NCI-H226 (cell line): Measurements from ENCODE around the gene S100A1.

ENCODE experiments used
- DNase-seq: peaks from one replicate; pipeline ENCODE4 v3.0.0-alpha.2; 2015

S100A1 gene

GRCh38 chr1:153610811-153611301 is 17.4 kb upstream of the S100A1 start:
- DNase-seq: peak; percentile 78

GRCh38 chr1:153611356-153611755 is 16.9 kb upstream of the S100A1 start:
- DNase-seq: no peak

- DNase-seq: peak; percentile 12
Observed at GRCh38 chr1:153612111-153612754, 16.0 kb upstream of the S100A1 start.

- peak; percentile 91 for DNase-seq
Observed at GRCh38 chr1:153612755-153613331, 15.4 kb upstream of the S100A1 start, which contains the start of gene S100A16. S100A16 (minus strand) TSS chr1:153613137; CDS start chr1:153608151, 4,986 bp downstream.

- DNase-seq: no peak
Observed at GRCh38 chr1:153613406-153613805, 14.8 kb upstream of the S100A1 start.

GRCh38 chr1:153614189-153614900 is 13.9 kb upstream of the S100A1 start:
- no peak for DNase-seq

GRCh38 chr1:153614906-153615305 is 13.3 kb upstream of the S100A1 start:
- no peak for DNase-seq

- no peak for DNase-seq
Observed at GRCh38 chr1:153615406-153615805, 12.8 kb upstream of the S100A1 start.

- DNase-seq: no peak
Observed at GRCh38 chr1:153616144-153616916, 11.9 kb upstream of the S100A1 start, which contains the start of gene S100A14. S100A14 (minus strand) TSS chr1:153616325; CDS start chr1:153615858, 467 bp downstream.

- no peak for DNase-seq
Observed at GRCh38 chr1:153616917-153617311, 11.3 kb upstream of the S100A1 start.

- no peak for DNase-seq
Observed at GRCh38 chr1:153617663-153618062, 10.6 kb upstream of the S100A1 start.

- DNase-seq: no peak
Observed at GRCh38 chr1:153619171-153619570, 9.1 kb upstream of the S100A1 start.

- DNase-seq: no peak
Observed at GRCh38 chr1:153623101-153623500, 5.1 kb upstream of the S100A1 start.

GRCh38 chr1:153624965-153625611 is 3.1 kb upstream of the S100A1 start:
- no peak for DNase-seq

- no peak for DNase-seq
Observed at GRCh38 chr1:153626477-153626903, 1.7 kb upstream of the S100A1 start.

- DNase-seq: peak; percentile 96
Observed at GRCh38 chr1:153626904-153627714, 1.1 kb upstream of the S100A1 start, which contains the start of gene S100A13. S100A13 (minus strand) TSS chr1:153627505; CDS start chr1:153626472, 1,033 bp downstream.

GRCh38 chr1:153628638-153629342 is 556 bp downstream of the S100A1 start:
- DNase-seq: no peak

- no peak for DNase-seq
Observed at GRCh38 chr1:153629343-153629665, 1.1 kb downstream of the S100A1 start.

- DNase-seq: no peak
Observed at GRCh38 chr1:153629971-153630370, 1.7 kb downstream of the S100A1 start.

GRCh38 chr1:153630384-153630783 is 2.1 kb downstream of the S100A1 start:
- no peak for DNase-seq
